Testis (tissue), 3 donors: ENCODE data around the gene SMG5. TPM values are rescaled to one million over a fixed set of nuclear protein-coding genes. Genes with fewer than 3 reads are reported as not detected.

Source experiments
- DNase-seq: peaks from one replicate; pipeline ENCODE4 v3.0.0-alpha.2; 2019
- H3K27ac ChIP-seq, 2 donors: fragments of 200-600 bp; sonication (generic); one replicate each; pipeline ENCODE4 v1.5.1; 2019
- H3K27me3 ChIP-seq: fragments of 200-600 bp; sonication (generic); one replicate; pipeline ENCODE4 v1.5.1; 2019
- H3K36me3 ChIP-seq: fragments of 200-600 bp; sonication (generic); one replicate; pipeline ENCODE4 v1.5.1; 2017; ENCODE audit warnings: low read depth; ENCODE audit errors: missing control alignments
- H3K4me1 ChIP-seq: fragments of 200-600 bp; sonication (generic); one replicate; pipeline ENCODE4 v1.5.1; 2019
- H3K4me3 ChIP-seq, 2 donors: fragments of 200-600 bp; sonication (generic); one replicate each; pipeline ENCODE4 v1.5.1; 2017 to 2019
- H3K9me3 ChIP-seq: fragments of 200-600 bp; sonication (generic); one replicate; pipeline ENCODE4 v1.5.1; 2017
- POLR2A ChIP-seq: fragments of 450-650 bp; IDR thresholded peaks from one replicate; pipeline ENCODE4 v1.6.1; 2017; ENCODE audit warnings: antibody characterized with exemption, mild to moderate bottlenecking, moderate library complexity
- WGBS, 2 donors: methylation state at CpG; one replicate each; pipeline ENCODE4 v1.1.5; 2018; 5-methylcytosine and 5-hydroxymethylcytosine counted together
- intact Hi-C: fragments of 100-400 bp; cut with DNase I; formaldehyde crosslinking; loops from one replicate; pipeline ENCODE4 v1.15.1; 2023; ENCODE audit warnings: low total_unique reads
- polyA plus RNA-seq: library from polyadenylated mRNA; stranded (reverse); fragments of 350-450 nt; fragmentation: Illumina TruSeq; extraction: RNeasy Lipid Tissue Mini Kit (QIAGEN cat#74804); gene quantifications from one replicate; pipeline ENCODE4 v1.2.3, GENCODE V29; 2014; ENCODE audit warnings: low read depth, low replicate concordance; ENCODE audit not compliant: insufficient read depth
- total RNA-seq, 2 donors: library from RNA; depleted of rRNA; stranded (reverse); fragments of >200 nt; gene quantifications; one replicate each; pipeline ENCODE4 v1.2.3, GENCODE V29; 2016
- TF ChIP-seq, protein P1 (sequence below), 3 experiments: fragments of 450-650 bp in 2 of 3; fragments of 200-600 bp in 1 of 3; sonication (generic) in 1 of 3; IDR thresholded peaks; one replicate each; pipeline ENCODE4 v1.5.1; 2016 to 2019; ENCODE audit warnings: antibody characterized with exemption in 3 of 3, mild to moderate bottlenecking in 2 of 3, moderate library complexity in 1 of 3

Gene SMG5
- total and polyA plus RNA-seq, 3 donors from 2014 or later: 74.5 to 100 (median 82.5) TPM

DNA sequence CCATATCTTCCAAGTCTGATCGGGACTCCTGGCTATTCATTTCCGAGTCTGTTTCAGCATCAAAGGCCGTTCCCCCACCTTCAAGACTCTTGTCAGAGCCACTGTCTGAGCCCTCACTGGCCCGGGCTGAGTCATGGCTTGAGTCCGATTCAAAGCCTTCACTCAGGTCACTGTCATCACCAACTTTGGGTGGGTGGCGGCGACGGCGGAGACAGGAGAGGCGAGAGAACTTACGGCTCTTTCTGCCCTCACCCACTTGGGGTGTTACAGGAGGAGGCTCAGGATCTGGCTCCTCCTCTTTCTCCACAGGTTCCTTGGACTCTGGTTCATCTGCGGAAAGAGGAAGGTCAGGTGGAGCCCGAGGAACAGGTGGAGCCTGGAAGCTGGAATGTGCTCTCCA lies 16.6 kb downstream of the SMG5 start:
- no peaks in the 10 kb centered on the region for H3K36me3 ChIP-seq

DNA sequence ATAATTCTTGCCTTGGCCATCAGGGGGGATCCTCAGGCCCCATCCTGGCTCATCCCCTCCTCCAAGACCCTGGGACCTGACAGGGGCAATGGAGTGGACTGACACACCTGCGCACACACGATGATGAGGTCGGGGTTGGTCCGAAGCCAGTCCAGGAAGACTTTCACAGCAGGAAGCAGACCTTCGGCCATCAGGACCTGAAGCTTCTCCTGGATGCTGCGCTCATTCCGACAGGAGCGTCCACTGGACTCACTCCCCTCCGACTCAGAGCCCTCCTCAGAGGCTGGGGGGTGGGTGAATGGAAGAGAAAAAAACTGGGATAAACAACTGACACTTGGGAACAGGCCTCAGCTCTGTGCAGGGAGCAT lies 19.4 kb downstream of the SMG5 start:
- TF ChIP-seq, protein P1, sequence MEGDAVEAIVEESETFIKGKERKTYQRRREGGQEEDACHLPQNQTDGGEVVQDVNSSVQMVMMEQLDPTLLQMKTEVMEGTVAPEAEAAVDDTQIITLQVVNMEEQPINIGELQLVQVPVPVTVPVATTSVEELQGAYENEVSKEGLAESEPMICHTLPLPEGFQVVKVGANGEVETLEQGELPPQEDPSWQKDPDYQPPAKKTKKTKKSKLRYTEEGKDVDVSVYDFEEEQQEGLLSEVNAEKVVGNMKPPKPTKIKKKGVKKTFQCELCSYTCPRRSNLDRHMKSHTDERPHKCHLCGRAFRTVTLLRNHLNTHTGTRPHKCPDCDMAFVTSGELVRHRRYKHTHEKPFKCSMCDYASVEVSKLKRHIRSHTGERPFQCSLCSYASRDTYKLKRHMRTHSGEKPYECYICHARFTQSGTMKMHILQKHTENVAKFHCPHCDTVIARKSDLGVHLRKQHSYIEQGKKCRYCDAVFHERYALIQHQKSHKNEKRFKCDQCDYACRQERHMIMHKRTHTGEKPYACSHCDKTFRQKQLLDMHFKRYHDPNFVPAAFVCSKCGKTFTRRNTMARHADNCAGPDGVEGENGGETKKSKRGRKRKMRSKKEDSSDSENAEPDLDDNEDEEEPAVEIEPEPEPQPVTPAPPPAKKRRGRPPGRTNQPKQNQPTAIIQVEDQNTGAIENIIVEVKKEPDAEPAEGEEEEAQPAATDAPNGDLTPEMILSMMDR (IDR thresholded peaks at IDR 0.05): no peak
- no peak for TF ChIP-seq POLR2A
- Histone ChIP-seq H3K4me3 (no peak overlapping the region), H3K27ac (no peak overlapping the region), H3K4me1 (peaks cover 5% of the 10 kb centered on the region), H3K27me3 (no peaks in the 10 kb centered on the region), H3K9me3 (no peaks in the 10 kb centered on the region), H3K36me3 (no peaks in the 10 kb centered on the region)
- intact Hi-C loops: no loop called here
- DNase-seq: no peak
- WGBS, 2 donors: 81 to 98% methylated on average over 5 to 9 of the region's 9 CpGs

More for the DNA sequence above, 16.6 kb downstream of the SMG5 start:
- no peak overlapping the region for H3K4me3 ChIP-seq
- H3K9me3 ChIP-seq: no peaks in the 10 kb centered on the region
- peaks cover 5% of the 10 kb centered on the region for H3K4me1 ChIP-seq
- no peak for TF ChIP-seq POLR2A
- TF ChIP-seq, protein P1 (IDR thresholded peaks at IDR 0.05): no peak
- H3K27ac ChIP-seq: no peak overlapping the region
- no peaks in the 10 kb centered on the region for H3K27me3 ChIP-seq
- intact Hi-C loops: no loop called here
- 90 to 94% methylated on average over 10 to 13 of the region's 13 CpGs for WGBS, 2 donors
- no peak for DNase-seq

GRCh38 chr1:156262461-156263287 lies 20.0 kb downstream of the SMG5 start:
- TF ChIP-seq, protein P1 (IDR thresholded peaks at IDR 0.05): no peak
- no peak for TF ChIP-seq POLR2A
- Histone ChIP-seq H3K27ac (no peak overlapping the region), H3K36me3 (no peaks in the 10 kb centered on the region), H3K4me3 (no peak overlapping the region), H3K9me3 (no peaks in the 10 kb centered on the region), H3K4me1 (peaks cover under 1% of the 10 kb centered on the region), H3K27me3 (no peaks in the 10 kb centered on the region)
- WGBS, 2 donors: 74 to 83% methylated on average over 9 of the region's 9 CpGs
- intact Hi-C loops: no loop called here
- no peak for DNase-seq

DNA sequence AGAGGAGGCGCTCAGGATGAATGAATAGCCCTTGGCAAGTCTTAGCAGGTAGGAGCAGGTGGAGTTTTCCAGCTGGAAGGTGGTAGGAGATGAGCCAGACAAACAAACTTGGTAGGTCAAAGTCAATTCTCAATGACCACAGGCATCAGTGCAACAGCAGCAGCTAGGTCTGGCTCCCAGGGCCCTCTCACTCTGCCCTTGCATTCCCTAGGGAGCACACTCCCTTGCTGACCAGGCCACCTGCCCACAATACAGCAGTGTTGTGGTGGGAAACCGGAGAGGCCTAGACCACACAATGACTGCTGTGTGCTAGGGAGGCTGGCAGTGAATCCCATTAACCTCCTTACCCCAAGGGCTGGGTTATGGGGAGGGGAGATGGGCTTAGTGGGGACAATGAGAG lies 21.7 kb downstream of the SMG5 start:
- TF ChIP-seq POLR2A: no peak
- TF ChIP-seq, protein P1 (IDR thresholded peaks at IDR 0.05): no peak
- WGBS, 2 donors: 81 to 82% methylated on average over 2 of the region's 2 CpGs
- DNase-seq: no peak
- Histone ChIP-seq H3K27ac (no peak overlapping the region), H3K27me3 (no peaks in the 10 kb centered on the region), H3K9me3 (no peaks in the 10 kb centered on the region), H3K4me1 (no peaks in the 10 kb centered on the region), H3K36me3 (no peaks in the 10 kb centered on the region), H3K4me3 (no peak overlapping the region)
- intact Hi-C loops: no loop called here

DNA sequence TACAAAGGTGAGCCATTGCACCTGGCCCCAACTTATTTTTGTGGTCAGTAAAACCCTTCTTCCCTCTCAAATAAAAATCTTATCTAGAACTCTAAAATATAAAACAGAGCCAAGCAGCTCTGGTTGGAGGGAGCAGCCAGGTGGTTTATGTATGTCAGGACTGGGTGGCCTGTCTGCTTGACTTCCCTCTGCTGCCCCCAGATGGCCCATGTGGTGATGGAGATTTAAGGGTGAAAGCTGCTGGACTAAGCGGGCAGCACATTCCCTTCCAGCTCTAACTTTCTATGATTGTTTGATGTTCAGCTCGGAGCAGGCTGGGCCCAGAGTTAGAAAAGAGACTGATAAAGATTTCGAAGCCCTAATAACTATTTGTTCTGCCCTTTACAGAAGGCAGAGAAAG lies 22.8 kb downstream of the SMG5 start:
- TF ChIP-seq, protein P1 (IDR thresholded peaks at IDR 0.05): no peak
- no peak for TF ChIP-seq POLR2A
- Histone ChIP-seq H3K9me3 (no peaks in the 10 kb centered on the region), H3K27me3 (no peaks in the 10 kb centered on the region), H3K27ac (no peak overlapping the region), H3K36me3 (no peaks in the 10 kb centered on the region), H3K4me3 (no peak overlapping the region), H3K4me1 (no peaks in the 10 kb centered on the region)
- DNase-seq: no peak
- WGBS, 2 donors: 53 to 63% methylated on average over 3 of the region's 3 CpGs
- intact Hi-C loops: no loop called here
